HepG2 (cell line): ENCODE data around the gene MTSS2. TPM values are rescaled to one million over a fixed set of nuclear protein-coding genes. Genes with fewer than 3 reads are reported as not detected.

Experiments
- KDM2A ChIP-seq: sonication (generic); formaldehyde crosslinking; IDR thresholded peaks from 2 replicates; pipeline ENCODE4 v1.4.0; 2020; ENCODE audit warnings: low read depth, missing genetic modification reagents, borderline replicate concordance
- MAFK ChIP-seq, 2 experiments: IDR thresholded peaks in 1 of 2; conservative IDR thresholded peaks in 1 of 2; 2 replicates each; pipeline ENCODE4 v1.6.1; 2011; ENCODE audit warnings: improper control_type of control experiment in 2 of 2, low read length in 2 of 2
- MED8 ChIP-seq: sonication (generic); formaldehyde crosslinking; IDR thresholded peaks from 2 replicates; pipeline ENCODE4 v1.8.1; 2023; ENCODE audit warnings: mild to moderate bottlenecking, missing genetic modification reagents; ENCODE audit not compliant: insufficient replicate concordance
- NR1H2 ChIP-seq: sonication (generic); formaldehyde crosslinking; IDR thresholded peaks from 2 replicates; pipeline ENCODE4 v1.8.1; 2022; ENCODE audit warnings: low read depth, missing genetic modification reagents, borderline replicate concordance
- PHF20 ChIP-seq: sonication (generic); formaldehyde crosslinking; IDR thresholded peaks from 2 replicates; pipeline ENCODE4 v1.5.0; 2020; ENCODE audit warnings: mild to moderate bottlenecking, missing genetic modification reagents
- POLR2A ChIP-seq, 2 experiments: IDR thresholded peaks; 2 replicates each; pipeline ENCODE4 v1.6.1; 2011; ENCODE audit warnings: low read depth in 2 of 2, low read length in 2 of 2, mild to moderate bottlenecking in 1 of 2, moderate library complexity in 1 of 2; ENCODE audit not compliant: insufficient read depth in 1 of 2
- PREB ChIP-seq: sonication (generic); formaldehyde crosslinking; IDR thresholded peaks from 2 replicates; pipeline ENCODE4 v1.4.0; 2020; ENCODE audit warnings: missing genetic modification reagents
- SP5 ChIP-seq: IDR thresholded peaks from 2 replicates; pipeline ENCODE4 v1.6.1; 2016; ENCODE audit warnings: low read depth, borderline replicate concordance
- TSC22D2 ChIP-seq: sonication (generic); formaldehyde crosslinking; IDR thresholded peaks from 2 replicates; pipeline ENCODE4 v1.5.1; 2020; ENCODE audit warnings: missing genetic modification reagents, mild to moderate bottlenecking, borderline replicate concordance
- ZBTB34 ChIP-seq: sonication (generic); formaldehyde crosslinking; IDR thresholded peaks from 2 replicates; pipeline ENCODE4 v1.8.0; 2022; ENCODE audit warnings: mild to moderate bottlenecking, missing genetic modification reagents
- ZNF280D ChIP-seq: sonication (generic); formaldehyde crosslinking; IDR thresholded peaks from 2 replicates; pipeline ENCODE4 v1.5.1; 2020; ENCODE audit warnings: mild to moderate bottlenecking, missing genetic modification reagents
- ZNF484 ChIP-seq: sonication (generic); formaldehyde crosslinking; IDR thresholded peaks from 2 replicates; pipeline ENCODE4 v1.5.1; 2020; ENCODE audit warnings: mild to moderate bottlenecking, low read depth, missing genetic modification reagents, borderline replicate concordance
- ZNF563 ChIP-seq: sonication (generic); formaldehyde crosslinking; IDR thresholded peaks from 2 replicates; pipeline ENCODE4 v1.8.0; 2022; ENCODE audit warnings: mild to moderate bottlenecking, moderate library complexity, missing genetic modification reagents
- ZNF713 ChIP-seq: sonication (generic); formaldehyde crosslinking; IDR thresholded peaks from 2 replicates; pipeline ENCODE4 v1.4.0; 2020; ENCODE audit warnings: mild to moderate bottlenecking, missing genetic modification reagents
- ZXDC ChIP-seq: sonication (generic); formaldehyde crosslinking; IDR thresholded peaks from 2 replicates; pipeline ENCODE4 v1.5.0; 2020; ENCODE audit warnings: mild to moderate bottlenecking, missing genetic modification reagents
- polyA plus RNA-seq, 8 experiments: library from polyadenylated mRNA; depleted of rRNA in 3 of 8; stranded (reverse) in 7 of 8; unstranded in 1 of 8; fragments of >200 nt; fragmentation: Illumina TruSeq in 4 of 8; extraction: Trizol in 4 of 8; gene quantifications; 2 replicates each; pipeline versions ENCODE4 v1.2.1 to v1.2.3, GENCODE V29; 2011 to 2016; ENCODE audit warnings: low read depth in 4 of 8, missing spikeins in 1 of 8, mixed read lengths in 1 of 8; ENCODE audit not compliant: insufficient read depth in 1 of 8
- total RNA-seq, 5 experiments: library from RNA; depleted of rRNA; stranded (reverse); fragments of >200 nt; fragmentation: Illumina TruSeq; extraction: Trizol; gene quantifications; 2 replicates each; pipeline ENCODE4 v1.2.3, GENCODE V29; 2016; ENCODE audit warnings: low read depth in 1 of 5

Gene MTSS2
- total and polyA plus RNA-seq, 2 of the 13 experiments (the other 11 are each of a cell fraction or from before 2014, with no cell fraction given), result 132 to 242 TPM

GRCh38 chr16:70725912-70726828, 40.3 kb upstream of the MTSS2 start (continued):
- TF ChIP-seq ZXDC (CRISPR knock-in tag) (peak; percentile 18; the same call in 1 of the 2 replicates), NR1H2 (CRISPR knock-in tag) (0 out of 2 replicates have a peak, but pooled peaks have one; percentile 44), ZNF563 (CRISPR knock-in tag) (no peak; the same call in 1 of the 2 replicates), KDM2A (CRISPR knock-in tag) (no peak), ZNF484 (CRISPR knock-in tag) (peak; percentile 30; the same call in 1 of the 2 replicates), SP5 (CRISPR knock-in tag) (no peak), ZBTB34 (CRISPR knock-in tag) (no peak), MAFK (conservative IDR thresholded peaks at IDR 0.05 in 1 of 2, IDR thresholded peaks at IDR 0.05 in 1 of 2; ENCODE audit: low read length in 2 of 2) (no peak), ZNF280D (no peak), ZNF713 (CRISPR knock-in tag) (no peak), PREB (CRISPR knock-in tag) (no peak), POLR2A (IDR thresholded peaks at IDR 0.05; ENCODE audit: insufficient read depth in 1 of 2, low read depth in 2 of 2, low read length in 2 of 2) (0 out of 4 replicates have a peak, but pooled peaks of 1 of the 2 experiments have one; percentile 5), MED8 (CRISPR knock-in tag) (peak; percentile 12), TSC22D2 (no peak; the same call in 1 of the 2 replicates), PHF20 (0 out of 2 replicates have a peak, but pooled peaks have one; percentile 16)
